ACHN (cell line): ENCODE results near the gene GPANK1.

Source experiments
- DNase-seq: peaks from one replicate; pipeline ENCODE4 v3.0.0-alpha.2; 2015
- in situ Hi-C: cut with HindIII; loops from 2 replicates; pipeline ENCODE4 v1.10.0; 2017; ENCODE audit warnings: low sequenced_read_pairs, low pct_ligation_motif_present, low pct_unique_long_range_greater_than_20kb

Gene GPANK1

GRCh38 chr6:31631209-31631608, 33.6 kb downstream of the GPANK1 start:
- in situ Hi-C loops: no loop called here
- no peak for DNase-seq

- in situ Hi-C loops: no loop called here
- no peak for DNase-seq
Measured at GRCh38 chr6:31630177-31630934, 34.4 kb downstream of the GPANK1 start.

GRCh38 chr6:31629014-31629413, 35.8 kb downstream of the GPANK1 start:
- in situ Hi-C loops: no loop called here
- DNase-seq: no peak

- in situ Hi-C loops: no loop called here
- no peak for DNase-seq
Measured at GRCh38 chr6:31627690-31628287, 37.0 kb downstream of the GPANK1 start.

DNA sequence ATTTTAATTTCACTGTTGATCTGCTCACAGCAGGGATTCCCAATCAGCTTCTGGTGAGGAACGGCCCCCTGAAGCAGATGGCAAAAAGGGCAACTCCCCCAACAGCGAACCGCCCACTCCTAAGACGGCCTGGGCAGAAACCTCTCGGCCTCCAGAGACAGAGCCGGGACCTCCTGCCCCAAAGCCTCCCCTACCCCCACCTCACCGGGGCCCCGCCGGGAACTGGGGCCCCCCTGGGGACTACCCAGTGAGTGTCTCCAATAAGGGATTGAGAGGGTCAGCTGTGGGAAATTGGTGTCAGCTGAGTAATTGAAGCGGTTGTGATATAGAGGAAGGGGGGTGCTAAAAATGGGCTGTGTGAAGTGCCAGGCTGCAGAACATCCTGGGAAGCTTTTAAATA, 37.8 kb downstream of the GPANK1 start:
- in situ Hi-C loops: no loop called here
- DNase-seq: no peak

- no peak for DNase-seq
- in situ Hi-C loops: no loop called here
Measured at GRCh38 chr6:31624070-31624469, 40.7 kb downstream of the GPANK1 start.

- DNase-seq: no peak
- in situ Hi-C loops: no loop called here
Measured at GRCh38 chr6:31622684-31623091, 42.1 kb downstream of the GPANK1 start.

- in situ Hi-C loops: no loop called here
- no peak for DNase-seq
Measured at GRCh38 chr6:31621991-31622390, 42.8 kb downstream of the GPANK1 start.

- in situ Hi-C loops: no loop called here
- DNase-seq: no peak
Measured at GRCh38 chr6:31621320-31621939, 43.4 kb downstream of the GPANK1 start.

GRCh38 chr6:31620586-31621319, 44.0 kb downstream of the GPANK1 start, which contains the start of gene PRRC2A:
PRRC2A (plus strand) TSS chr6:31620715; CDS start chr6:31622790, 2,075 bp downstream.
- in situ Hi-C loops: no loop called here
- DNase-seq: peak; percentile 62

DNA sequence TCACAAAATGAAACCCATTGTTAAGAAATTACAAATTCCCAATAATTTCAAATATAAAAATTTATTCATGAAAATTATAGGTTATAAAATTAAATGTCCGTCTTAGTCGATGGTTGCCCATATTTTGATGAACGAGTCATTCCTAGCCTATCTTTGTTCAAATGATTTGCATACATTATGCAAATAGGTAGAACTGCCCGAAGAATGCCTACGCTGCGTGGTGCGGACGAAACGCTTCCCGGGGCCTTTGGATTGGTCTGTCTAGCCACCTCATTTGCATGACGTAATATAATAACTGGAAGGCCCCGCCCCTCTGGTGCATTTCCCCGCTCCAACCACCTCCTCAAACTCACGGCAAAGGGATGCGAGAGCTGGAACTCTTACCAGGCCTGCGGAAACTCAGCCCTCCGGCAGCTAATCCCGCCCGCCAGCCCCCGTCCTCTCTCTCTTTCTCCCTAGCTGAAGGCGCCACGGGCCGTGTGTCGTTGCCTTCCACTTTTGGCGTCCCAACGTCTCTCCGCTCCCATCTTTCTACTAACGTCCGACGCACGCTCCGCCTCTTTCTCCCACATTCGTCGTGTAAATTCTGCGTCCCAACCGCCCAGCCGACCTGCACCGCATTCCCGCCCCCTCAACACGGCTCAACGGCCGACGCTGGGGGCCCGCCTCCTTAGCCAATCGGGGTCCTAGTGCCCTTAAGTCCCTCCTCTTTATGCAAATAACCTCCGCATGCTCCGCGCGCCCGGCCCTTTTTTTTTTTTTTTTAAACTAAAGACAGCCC, 44.8 kb downstream of the GPANK1 start:
- in situ Hi-C loops: no loop called here
- peak; percentile 97 for DNase-seq

DNA sequence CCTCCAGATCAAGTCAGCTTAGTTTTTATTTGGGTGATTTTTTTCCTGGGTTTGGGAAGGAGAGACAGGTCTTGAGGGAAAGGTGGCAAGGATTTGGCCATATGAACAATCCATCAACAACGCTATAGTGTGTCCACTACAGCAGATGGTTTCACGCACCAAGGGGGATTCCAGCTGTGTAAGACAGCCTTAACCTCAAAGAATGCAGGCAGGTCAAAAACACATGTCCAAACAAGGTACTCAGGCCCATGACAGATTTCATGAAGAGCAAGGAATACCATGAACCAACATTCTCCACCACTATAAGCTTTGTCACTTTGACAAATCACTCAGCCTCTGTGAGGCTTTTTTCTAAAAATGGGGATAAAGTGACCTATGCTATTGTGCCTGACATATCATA, 47.8 kb downstream of the GPANK1 start:
- no peak for DNase-seq
- in situ Hi-C loops: no loop called here

- DNase-seq: no peak
- in situ Hi-C loops: no loop called here
Measured at GRCh38 chr6:31615748-31616147, 49.0 kb downstream of the GPANK1 start.

DNA sequence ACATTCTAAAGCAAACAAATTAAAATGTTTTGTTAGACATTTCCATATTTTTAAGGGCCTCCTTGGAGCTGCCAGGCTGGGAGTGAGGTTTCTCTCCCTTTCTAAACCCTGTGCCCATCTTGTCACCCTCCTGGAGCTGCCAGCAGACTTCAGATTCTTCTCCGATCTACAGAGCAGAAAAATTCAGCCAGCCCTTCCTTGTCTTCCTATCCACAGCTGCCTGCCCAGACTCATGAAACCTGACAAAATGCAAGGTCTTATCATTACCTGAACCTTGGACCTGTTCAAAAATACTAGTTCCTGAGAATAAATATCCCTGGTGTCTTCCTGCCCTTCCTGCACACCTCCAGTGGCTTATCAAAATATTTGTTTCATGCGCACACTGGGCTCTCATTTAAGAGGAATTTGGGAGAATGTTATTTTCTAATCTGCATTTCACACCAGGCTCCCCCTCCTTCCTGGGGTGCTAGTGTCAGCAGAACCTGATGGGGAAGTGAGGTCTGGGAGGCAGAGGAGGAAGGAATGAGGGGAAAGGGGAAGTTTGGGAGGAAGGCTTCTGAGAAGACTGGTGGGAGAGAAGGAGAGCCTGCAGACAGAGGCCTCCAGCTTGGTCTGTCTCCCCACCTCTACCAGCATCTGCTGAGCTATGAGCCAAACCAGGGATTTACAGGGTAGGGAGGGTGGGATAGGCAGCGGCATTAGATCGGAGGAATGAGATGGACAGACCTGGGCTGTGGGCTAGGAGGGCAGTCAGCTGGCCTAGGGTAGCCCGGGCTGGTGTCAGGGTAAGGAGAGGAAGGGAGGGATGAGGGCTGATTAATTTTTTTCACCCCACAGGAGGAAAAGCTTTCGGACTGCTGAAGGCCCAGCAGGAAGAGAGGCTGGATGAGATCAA, 49.9 kb downstream of the GPANK1 start, which contains the start of gene AIF1:
Gene AIF1, plus strand, starts transcription at position 551 of the 895 bp plus-strand sequence. Its CDS starts 96 bp downstream, at position 647.
- in situ Hi-C loops: no loop called here
- DNase-seq: no peak

GRCh38 chr6:31614075-31614619, 50.6 kb downstream of the GPANK1 start:
- in situ Hi-C loops: no loop called here

More at GRCh38 chr6:31614075-31614619, 50.6 kb downstream of the GPANK1 start:
- no peak for DNase-seq
